Measurements from ENCODE around the gene MEF2C.

MEF2C gene

DNA sequence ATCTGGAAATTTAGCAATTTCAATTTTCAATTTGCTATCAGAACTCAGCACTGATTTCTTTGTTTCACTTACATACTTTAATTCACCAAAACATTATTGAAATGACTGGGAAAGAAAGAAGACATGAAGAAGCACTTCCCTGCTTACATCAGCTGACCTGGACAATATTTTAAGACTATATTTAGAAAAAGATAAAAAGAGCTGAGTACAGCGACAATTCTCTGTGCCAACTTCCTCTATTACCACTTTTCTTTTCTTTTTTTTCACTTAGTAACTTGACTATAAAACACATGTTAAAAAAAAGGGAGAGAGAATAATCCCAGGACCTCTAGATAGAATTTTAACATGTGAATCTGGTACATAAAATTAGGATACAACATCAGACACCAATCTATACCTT, 35.6 kb downstream of the MEF2C start:
- H3K4me3 ChIP-seq (ENCODE audit: low read length) = no peak overlapping the region
- TF ChIP-seq, protein P1, sequence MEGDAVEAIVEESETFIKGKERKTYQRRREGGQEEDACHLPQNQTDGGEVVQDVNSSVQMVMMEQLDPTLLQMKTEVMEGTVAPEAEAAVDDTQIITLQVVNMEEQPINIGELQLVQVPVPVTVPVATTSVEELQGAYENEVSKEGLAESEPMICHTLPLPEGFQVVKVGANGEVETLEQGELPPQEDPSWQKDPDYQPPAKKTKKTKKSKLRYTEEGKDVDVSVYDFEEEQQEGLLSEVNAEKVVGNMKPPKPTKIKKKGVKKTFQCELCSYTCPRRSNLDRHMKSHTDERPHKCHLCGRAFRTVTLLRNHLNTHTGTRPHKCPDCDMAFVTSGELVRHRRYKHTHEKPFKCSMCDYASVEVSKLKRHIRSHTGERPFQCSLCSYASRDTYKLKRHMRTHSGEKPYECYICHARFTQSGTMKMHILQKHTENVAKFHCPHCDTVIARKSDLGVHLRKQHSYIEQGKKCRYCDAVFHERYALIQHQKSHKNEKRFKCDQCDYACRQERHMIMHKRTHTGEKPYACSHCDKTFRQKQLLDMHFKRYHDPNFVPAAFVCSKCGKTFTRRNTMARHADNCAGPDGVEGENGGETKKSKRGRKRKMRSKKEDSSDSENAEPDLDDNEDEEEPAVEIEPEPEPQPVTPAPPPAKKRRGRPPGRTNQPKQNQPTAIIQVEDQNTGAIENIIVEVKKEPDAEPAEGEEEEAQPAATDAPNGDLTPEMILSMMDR (IDR thresholded peaks at IDR 0.05; ENCODE audit: insufficient read depth, low read depth, low read length, missing control alignments) = no peak
- no peak for DNase-seq (ENCODE audit: low read depth)

DNA sequence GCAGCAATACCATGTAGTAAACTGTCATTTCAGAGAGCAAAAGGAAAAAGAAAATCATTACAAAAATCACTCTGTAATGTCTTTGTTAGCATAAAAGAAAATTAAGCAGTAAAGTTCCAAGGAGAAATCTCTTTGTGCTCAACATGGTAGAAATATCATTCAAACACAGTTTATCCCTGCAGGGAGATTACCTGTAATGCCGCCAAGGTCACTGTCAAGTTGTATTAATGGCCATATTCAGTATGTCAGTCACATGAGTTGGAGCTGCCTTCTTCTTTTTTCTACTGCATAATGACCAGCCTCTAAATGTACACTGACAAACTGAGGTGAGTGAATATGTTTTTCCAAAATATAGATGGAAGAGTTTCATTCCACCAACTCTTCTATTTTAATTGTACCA, 36.5 kb downstream of the MEF2C start:
- TF ChIP-seq, protein P1 (IDR thresholded peaks at IDR 0.05; ENCODE audit: insufficient read depth, low read depth, low read length, missing control alignments) = no peak
- H3K4me3 ChIP-seq (ENCODE audit: low read length) = no peak overlapping the region
- no peak for DNase-seq (ENCODE audit: low read depth)

DNA sequence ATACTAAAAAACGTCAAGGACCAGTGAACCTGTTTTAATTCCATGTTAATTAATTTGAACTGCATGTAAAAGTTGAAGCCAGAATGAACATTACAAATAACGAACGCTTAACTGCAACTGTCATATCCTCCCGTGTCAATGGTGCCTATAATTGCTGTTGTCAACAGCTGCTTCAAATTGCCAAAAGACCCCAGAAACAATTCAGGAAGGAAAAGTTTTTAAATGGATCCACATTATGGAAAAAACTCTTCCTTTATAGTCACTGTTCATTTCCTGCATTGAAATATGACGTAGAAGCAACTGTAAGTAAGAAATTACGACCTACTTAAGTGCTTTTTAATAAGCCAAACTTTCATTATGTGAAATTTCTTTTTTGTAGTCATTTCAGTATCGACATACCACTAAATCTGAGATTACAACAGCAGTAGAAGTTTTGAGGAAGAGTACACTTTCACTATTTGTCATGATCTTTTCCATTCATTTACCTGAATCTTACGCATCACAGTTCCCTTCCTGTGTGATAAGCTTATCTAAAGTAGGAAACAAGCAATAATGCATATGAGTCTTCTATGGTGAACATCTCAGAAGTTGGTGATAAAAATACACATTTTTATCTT, 37.8 kb downstream of the MEF2C start:
- no peak for DNase-seq (ENCODE audit: low read depth)
- H3K4me3 ChIP-seq (ENCODE audit: low read length) = no peak overlapping the region
- TF ChIP-seq, protein P1 (IDR thresholded peaks at IDR 0.05; ENCODE audit: insufficient read depth, low read depth, low read length, missing control alignments) = no peak

DNA sequence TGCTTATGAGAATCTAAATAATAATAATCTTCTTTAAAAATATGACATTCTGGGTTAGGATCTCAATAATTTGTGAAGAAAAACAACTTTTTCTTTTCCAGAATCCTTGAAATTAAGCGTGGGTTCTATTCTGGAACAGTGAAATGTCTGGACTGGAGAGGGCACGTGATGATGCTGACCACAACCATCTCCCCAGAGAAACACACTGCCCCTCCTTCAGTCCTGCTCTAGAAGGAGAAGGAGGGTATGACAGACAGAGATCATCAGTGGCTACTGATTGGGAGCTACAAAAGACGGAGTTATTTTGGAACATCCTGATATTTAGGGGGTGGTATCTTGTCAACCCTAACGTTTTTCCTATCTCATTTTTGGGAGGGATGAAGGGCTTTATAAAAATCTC, 40.2 kb downstream of the MEF2C start:
- H3K4me3 ChIP-seq (ENCODE audit: low read length) = no peak overlapping the region
- DNase-seq (ENCODE audit: low read depth) = no peak
- TF ChIP-seq, protein P1 (IDR thresholded peaks at IDR 0.05; ENCODE audit: insufficient read depth, low read depth, low read length, missing control alignments) = no peak

DNA sequence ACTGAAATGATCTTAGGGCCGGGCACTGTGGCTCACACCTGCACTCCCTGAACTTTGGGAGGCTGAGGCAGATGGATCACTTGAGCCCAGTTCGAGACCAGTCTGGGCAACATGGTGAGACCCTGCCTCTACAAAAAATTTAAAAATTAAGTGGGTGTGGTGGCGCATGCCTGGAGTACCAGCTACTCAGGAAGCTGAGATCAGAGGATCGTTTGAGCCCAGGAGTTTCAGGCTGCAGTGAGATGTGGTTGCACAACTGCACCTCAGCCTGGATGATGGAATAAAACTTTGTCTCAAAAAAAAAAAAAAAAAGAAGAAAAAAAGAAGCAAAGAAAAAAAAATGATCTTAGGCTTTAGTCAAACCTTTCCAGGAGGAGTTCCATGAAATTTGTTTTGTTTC, 41.8 kb downstream of the MEF2C start:
- H3K4me3 ChIP-seq (ENCODE audit: low read length) = no peak overlapping the region
- DNase-seq (ENCODE audit: low read depth) = no peak
- TF ChIP-seq, protein P1 (IDR thresholded peaks at IDR 0.05; ENCODE audit: insufficient read depth, low read depth, low read length, missing control alignments) = no peak

DNA sequence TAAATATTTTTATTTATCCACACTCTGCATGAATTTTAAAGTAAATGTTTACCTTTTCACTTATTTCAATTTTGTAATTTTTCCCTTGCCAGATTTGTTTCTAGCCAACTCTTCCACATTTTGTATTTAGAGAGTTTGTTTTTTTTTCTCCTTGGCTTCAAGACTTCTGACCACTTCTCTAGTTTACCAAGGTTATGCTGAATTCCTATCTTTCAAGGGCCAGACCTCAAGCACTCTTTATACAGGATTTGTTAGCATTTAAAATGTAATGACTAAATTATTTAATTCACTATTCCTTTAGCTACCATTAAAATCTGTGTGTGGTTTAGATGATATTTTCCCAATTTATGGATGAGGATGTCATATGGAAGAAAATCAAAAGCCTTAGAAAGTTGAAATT, 42.5 kb downstream of the MEF2C start:
- H3K4me3 ChIP-seq (ENCODE audit: low read length) = no peak overlapping the region
- TF ChIP-seq, protein P1 (IDR thresholded peaks at IDR 0.05; ENCODE audit: insufficient read depth, low read depth, low read length, missing control alignments) = no peak
- DNase-seq (ENCODE audit: low read depth) = no peak

DNA sequence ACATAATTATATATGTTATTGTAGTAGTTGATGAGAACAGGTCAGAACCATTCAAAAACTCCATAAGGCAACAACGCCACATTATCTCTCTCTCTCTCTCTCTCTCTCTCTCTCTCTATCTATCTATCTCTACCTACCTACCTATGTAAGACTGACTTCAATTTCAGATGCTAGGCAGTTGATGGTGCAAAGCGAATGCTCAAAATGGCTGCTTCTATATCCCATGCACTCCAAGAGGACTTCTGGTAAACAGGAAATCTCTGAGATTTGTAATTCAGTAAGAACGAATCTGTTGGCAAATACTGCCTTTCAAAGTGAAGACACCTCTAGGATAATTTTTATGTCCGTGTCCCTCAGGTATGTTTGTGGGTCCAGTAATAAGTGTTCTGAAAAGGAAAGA, 43.7 kb downstream of the MEF2C start:
- TF ChIP-seq, protein P1 (IDR thresholded peaks at IDR 0.05; ENCODE audit: insufficient read depth, low read depth, low read length, missing control alignments) = no peak
- DNase-seq (ENCODE audit: low read depth) = no peak
- no peak overlapping the region for H3K4me3 ChIP-seq (ENCODE audit: low read length)

All from epithelial cell of esophagus (primary cell).